Gastrocnemius medialis (tissue), 4 donors: ENCODE results near the gene TTC23. TPM values are rescaled to one million over a fixed set of nuclear protein-coding genes. Genes with fewer than 3 reads are reported as not detected.

Source experiments
- ATAC-seq, 2 donors: fragments of 150-250 bp; one replicate each; pipeline ENCODE4 v1.9.1; 2016
- DNase-seq, 2 donors: peaks; one replicate each; pipeline ENCODE4 v3.0.0-alpha.2; 2019
- H3K27ac ChIP-seq, 4 donors: fragments of 200-600 bp; sonication (generic); 1 replicate in 1 of 4; 2 replicates in 3 of 4; pipeline ENCODE4 v1.5.1; 2016 to 2018; ENCODE audit warnings: mild to moderate bottlenecking in 2 of 4, moderate library complexity in 1 of 4
- H3K27me3 ChIP-seq, 3 donors: fragments of 200-600 bp; sonication (generic) in 2 of 3; 1 replicate in 1 of 3; 2 replicates in 2 of 3; pipeline versions ENCODE4 v1.5.1 to v1.6.0; 2016 to 2019; ENCODE audit warnings: mild to moderate bottlenecking in 1 of 3, moderate library complexity in 1 of 3
- H3K36me3 ChIP-seq, 2 donors: fragments of 200-600 bp; sonication (generic) in 1 of 2; one replicate each; pipeline ENCODE4 v1.5.1; 2017 to 2018
- H3K4me1 ChIP-seq, 2 donors: fragments of 200-600 bp; sonication (generic) in 1 of 2; one replicate each; pipeline ENCODE4 v1.5.1; 2016 to 2017; ENCODE audit warnings: mild to moderate bottlenecking in 2 of 2
- H3K4me3 ChIP-seq, 4 donors: fragments of 200-600 bp; sonication (generic) in 3 of 4; 1 replicate in 1 of 4; 2 replicates in 3 of 4; pipeline ENCODE4 v1.5.1; 2016 to 2019; ENCODE audit warnings: mild to moderate bottlenecking in 2 of 4
- H3K9me3 ChIP-seq, 3 donors: fragments of 200-600 bp; sonication (generic) in 2 of 3; 1 replicate in 1 of 3; 2 replicates in 2 of 3; pipeline ENCODE4 v1.5.1; 2016 to 2019
- POLR2A ChIP-seq, 2 donors: fragments of 450-650 bp; IDR thresholded peaks; one replicate each; pipeline ENCODE4 v1.6.1; 2017; ENCODE audit warnings: antibody characterized with exemption in 2 of 2, mild to moderate bottlenecking in 2 of 2, moderate library complexity in 2 of 2
- in situ Hi-C, 4 donors: fragments of 200-750 bp; cut with MboI; loops; one replicate each; pipeline versions ENCODE4 v1.15.0 to v1.8.0; 2017; ENCODE audit warnings: low sequenced_read_pairs in 4 of 4
- intact Hi-C: fragments of 100-400 bp; cut with DNase I; formaldehyde crosslinking; loops from one replicate; pipeline ENCODE4 v1.15.1; 2023; ENCODE audit warnings: low total_unique reads
- total RNA-seq, 4 donors: library from RNA; depleted of rRNA; stranded (reverse); fragments of >200 nt; gene quantifications; one replicate each; pipeline versions ENCODE4 v1.1.0 to v1.2.3, GENCODE V29; 2016
- TF ChIP-seq, protein P1 (sequence below), 5 experiments: fragments of 450-650 bp in 3 of 5; fragments of 200-600 bp in 2 of 5; sonication (generic) in 2 of 5; IDR thresholded peaks in 4 of 5; conservative IDR thresholded peaks in 1 of 5; 1 replicate in 4 of 5; 2 replicates in 1 of 5; pipeline ENCODE4 v1.5.1; 2016 to 2019; ENCODE audit warnings: antibody characterized with exemption in 5 of 5, mild to moderate bottlenecking in 3 of 5, moderate library complexity in 3 of 5

The TTC23 gene
- total RNA-seq, 4 donors from 2014 or later = 5.6 to 9.9 (median 7.7) TPM

DNA sequence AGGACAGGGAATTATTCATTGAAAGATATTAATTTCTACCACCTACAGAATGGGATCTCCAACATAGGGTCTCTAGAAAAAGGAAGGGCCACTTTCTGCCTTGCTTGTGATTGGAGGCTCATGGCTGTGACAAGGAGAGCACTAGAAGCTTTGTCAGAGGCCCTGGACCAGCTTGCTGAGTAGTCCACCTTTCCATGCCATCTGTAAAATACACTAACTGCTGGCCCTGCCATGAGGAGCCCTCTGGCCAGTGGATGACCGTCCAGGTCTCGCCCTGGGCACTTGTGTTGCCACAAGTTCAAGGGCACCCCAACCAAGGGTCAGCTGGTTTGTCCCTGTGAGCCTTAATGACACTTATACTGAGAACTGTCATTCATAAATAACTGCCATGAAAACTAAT lies 146.1 kb downstream of the TTC23 start:
- intact Hi-C loops = loop anchor here (10.0 kb wide), 1 partner anchor 602 kb away; no protein-coding TSS in a partner anchor

DNA sequence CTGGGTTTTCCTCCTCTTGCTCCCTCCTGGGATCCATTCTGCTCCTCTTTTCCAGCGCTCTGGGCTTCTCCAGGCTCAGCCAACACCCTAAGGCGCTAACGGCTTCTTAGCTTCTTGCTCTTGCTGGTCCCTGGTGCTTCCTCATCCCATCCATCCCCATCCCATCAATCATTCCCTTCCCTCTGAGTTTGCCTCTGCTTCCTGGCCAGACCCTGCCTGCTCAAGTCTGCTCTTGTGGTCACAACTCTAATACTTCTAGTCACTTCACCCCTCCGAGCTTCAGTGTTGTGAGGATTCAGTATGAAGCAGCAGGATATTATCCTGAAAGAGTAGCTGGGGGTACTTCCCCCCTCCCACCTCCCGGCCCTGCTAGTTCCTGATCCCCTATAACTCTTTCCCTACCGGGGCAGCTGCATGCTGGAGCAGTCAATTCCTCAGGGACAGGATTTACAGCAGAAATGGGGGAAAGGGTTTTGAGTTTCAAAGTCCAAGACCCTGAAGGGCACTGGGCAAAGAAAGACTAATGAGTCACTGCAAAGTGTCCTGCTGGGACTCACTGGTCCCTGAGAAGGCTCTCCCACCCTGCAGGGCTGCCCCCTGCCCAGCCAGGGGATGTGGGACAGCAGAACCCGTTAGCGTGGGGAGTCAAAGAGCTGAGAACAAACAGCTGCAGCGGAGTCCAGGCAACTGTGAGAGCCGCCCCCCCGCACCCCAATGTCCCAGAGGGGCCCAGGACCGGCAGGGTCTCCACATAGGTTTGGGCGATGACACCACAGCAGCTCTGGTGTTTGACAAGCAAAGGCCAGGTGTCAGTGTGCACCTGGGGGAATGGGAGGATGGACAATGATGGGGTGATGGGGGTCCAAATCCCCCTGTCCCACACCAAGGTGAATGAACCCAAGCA lies 146.8 kb downstream of the TTC23 start:
- no peaks in the 10 kb centered on the region for H3K36me3 ChIP-seq
- H3K27me3 ChIP-seq = no peaks in the 10 kb centered on the region
- TF ChIP-seq, protein P1, sequence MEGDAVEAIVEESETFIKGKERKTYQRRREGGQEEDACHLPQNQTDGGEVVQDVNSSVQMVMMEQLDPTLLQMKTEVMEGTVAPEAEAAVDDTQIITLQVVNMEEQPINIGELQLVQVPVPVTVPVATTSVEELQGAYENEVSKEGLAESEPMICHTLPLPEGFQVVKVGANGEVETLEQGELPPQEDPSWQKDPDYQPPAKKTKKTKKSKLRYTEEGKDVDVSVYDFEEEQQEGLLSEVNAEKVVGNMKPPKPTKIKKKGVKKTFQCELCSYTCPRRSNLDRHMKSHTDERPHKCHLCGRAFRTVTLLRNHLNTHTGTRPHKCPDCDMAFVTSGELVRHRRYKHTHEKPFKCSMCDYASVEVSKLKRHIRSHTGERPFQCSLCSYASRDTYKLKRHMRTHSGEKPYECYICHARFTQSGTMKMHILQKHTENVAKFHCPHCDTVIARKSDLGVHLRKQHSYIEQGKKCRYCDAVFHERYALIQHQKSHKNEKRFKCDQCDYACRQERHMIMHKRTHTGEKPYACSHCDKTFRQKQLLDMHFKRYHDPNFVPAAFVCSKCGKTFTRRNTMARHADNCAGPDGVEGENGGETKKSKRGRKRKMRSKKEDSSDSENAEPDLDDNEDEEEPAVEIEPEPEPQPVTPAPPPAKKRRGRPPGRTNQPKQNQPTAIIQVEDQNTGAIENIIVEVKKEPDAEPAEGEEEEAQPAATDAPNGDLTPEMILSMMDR (IDR thresholded peaks at IDR 0.05 in 4 of 5, conservative IDR thresholded peaks at IDR 0.05 in 1 of 5) = no peak
- TF ChIP-seq POLR2A (IDR thresholded peaks at IDR 0.05) = no peak
- DNase-seq (no peak), ATAC-seq (no peak)
- intact Hi-C loops (loop anchor here (10.0 kb wide), 1 partner anchor 602 kb away; no protein-coding TSS in a partner anchor), in situ Hi-C loops (loop anchor here (5.0 to 25.0 kb wide), 2 partner anchors 110 to 635 kb away; partner anchors contain the start of gene LYSMD4 (in 2 of the 4))
- H3K9me3 ChIP-seq = no peaks in the 10 kb centered on the region
- H3K4me1 ChIP-seq = peaks cover 24 to 42% of the 10 kb centered on the region in 2 donors
- no peak overlapping the region for H3K4me3 ChIP-seq
- H3K27ac ChIP-seq = peak overlapping the region; percentile 38 to 97 (median 70)

More for the DNA sequence above, 146.1 kb downstream of the TTC23 start:
- Histone ChIP-seq H3K27ac (peak overlapping the region; percentile 48 to 97 (median 74)), H3K4me1 (peaks cover 26 to 49% of the 10 kb centered on the region in 2 donors), H3K36me3 (no peaks in the 10 kb centered on the region), H3K27me3 (no peaks in the 10 kb centered on the region), H3K9me3 (no peaks in the 10 kb centered on the region), H3K4me3 (no peak overlapping the region)
- in situ Hi-C loops = loop anchor here (5.0 to 25.0 kb wide), 2 partner anchors 109 to 634 kb away; partner anchors contain the start of gene LYSMD4 (in 2 of the 4)
- TF ChIP-seq, protein P1 (IDR thresholded peaks at IDR 0.05 in 4 of 5, conservative IDR thresholded peaks at IDR 0.05 in 1 of 5) = no peak
- TF ChIP-seq POLR2A (IDR thresholded peaks at IDR 0.05) = no peak
- DNase-seq (no peak), ATAC-seq (no peak)

DNA sequence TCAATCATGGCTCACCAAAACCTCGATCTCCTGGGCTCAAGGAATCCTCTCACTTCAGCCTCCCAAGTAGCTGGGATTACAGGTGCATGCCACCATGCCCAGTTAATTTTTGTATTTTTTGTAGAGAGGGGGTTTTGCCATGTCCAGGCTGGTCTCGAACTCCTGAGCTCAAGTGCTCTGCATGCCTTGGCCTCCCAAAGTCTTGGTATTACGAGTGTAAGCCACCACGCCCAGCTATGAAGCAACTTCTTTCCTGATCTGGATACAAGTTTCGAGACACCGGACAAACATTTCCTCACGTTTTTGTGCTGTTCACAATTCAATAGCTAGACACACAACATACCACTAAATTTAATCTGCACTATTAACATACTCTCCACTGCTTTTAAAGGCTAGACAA lies 147.9 kb downstream of the TTC23 start:
- no peaks in the 10 kb centered on the region for H3K9me3 ChIP-seq
- H3K27ac ChIP-seq = peak overlapping the region in 2 of 4 donors; percentile 93 to 97
- TF ChIP-seq, protein P1 (IDR thresholded peaks at IDR 0.05 in 4 of 5, conservative IDR thresholded peaks at IDR 0.05 in 1 of 5) = no peak
- TF ChIP-seq POLR2A (IDR thresholded peaks at IDR 0.05) = no peak
- no peak overlapping the region for H3K4me3 ChIP-seq
- in situ Hi-C loops (loop anchor here (5.0 to 25.0 kb wide), 2 partner anchors 111 to 636 kb away; partner anchors contain the start of gene LYSMD4 (in 2 of the 4)), intact Hi-C loops (loop anchor here (10.0 kb wide), 1 partner anchor 603 kb away; no protein-coding TSS in a partner anchor)
- DNase-seq (no peak), ATAC-seq (no peak)
- peaks cover 22 to 40% of the 10 kb centered on the region in 2 donors for H3K4me1 ChIP-seq
- no peaks in the 10 kb centered on the region for H3K36me3 ChIP-seq
- no peaks in the 10 kb centered on the region for H3K27me3 ChIP-seq

DNA sequence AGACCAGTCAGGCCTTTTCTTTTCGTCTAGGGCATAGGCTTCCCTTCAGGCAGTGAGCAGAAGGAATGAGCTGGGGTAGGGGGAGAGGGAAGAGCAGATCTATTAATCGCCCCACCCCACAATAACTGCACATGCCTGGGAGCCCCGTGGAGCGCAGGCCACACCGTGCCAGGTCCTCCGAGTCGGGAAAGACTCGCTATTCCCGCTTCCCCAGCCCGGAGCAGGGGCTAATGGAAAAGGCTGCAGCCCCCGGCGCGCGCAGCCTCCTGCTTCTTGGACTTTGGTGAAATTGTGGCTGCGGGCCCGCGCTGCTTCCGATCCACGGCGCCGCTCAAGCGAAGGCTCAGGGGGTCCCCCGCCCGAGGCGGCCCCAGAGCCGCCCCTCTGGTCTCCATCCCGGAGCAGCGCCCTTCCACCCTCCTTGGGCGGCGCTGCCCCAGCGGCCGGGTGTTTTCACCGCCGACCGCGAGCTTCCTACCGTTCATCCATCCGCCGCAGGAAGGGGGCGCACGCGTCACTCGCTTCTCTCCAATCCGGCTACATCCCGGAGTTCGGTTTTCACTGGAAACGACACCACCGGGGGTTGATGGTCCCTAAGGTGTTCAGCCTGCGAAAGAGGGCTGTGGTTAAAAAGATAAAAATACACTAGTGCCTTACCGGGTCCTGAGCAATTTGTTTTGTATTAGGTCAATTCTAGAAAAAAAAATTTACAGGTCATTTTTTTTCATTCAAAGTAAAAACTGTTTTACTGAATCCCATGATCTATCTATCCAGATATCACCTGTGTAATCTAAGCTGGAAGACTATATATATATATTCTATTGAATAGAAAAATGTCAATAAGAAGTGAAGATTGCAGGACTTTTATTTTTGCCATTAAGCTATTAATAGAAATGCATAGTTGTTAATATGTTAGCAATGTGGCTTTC lies 148.9 kb downstream of the TTC23 start:
- intact Hi-C loops (loop anchor here (1.0 to 10.0 kb wide), 3 partner anchors 81 to 604 kb away; no protein-coding TSS in a partner anchor), in situ Hi-C loops (loop anchor here (5.0 to 25.0 kb wide), 2 partner anchors 112 to 637 kb away; partner anchors contain the start of gene LYSMD4 (in 2 of the 4))
- H3K27ac ChIP-seq = peak overlapping the region; percentile 75 to 89 (median 80)

More for the DNA sequence above, 148.9 kb downstream of the TTC23 start:
- DNase-seq (peak; percentile 65 to 77), ATAC-seq (peak in 1 of 2 donors; percentile 26)
- H3K4me3 ChIP-seq = peak overlapping the region; percentile 46 to 56 (median 51)
- H3K9me3 ChIP-seq = no peaks in the 10 kb centered on the region
- no peaks in the 10 kb centered on the region for H3K36me3 ChIP-seq
- H3K4me1 ChIP-seq = peaks cover 28 to 40% of the 10 kb centered on the region in 2 donors
- TF ChIP-seq, protein P1 (IDR thresholded peaks at IDR 0.05 in 4 of 5, conservative IDR thresholded peaks at IDR 0.05 in 1 of 5) = peak; percentile 81 to 91 (median 86)
- peak; percentile 23 to 55 for TF ChIP-seq POLR2A (IDR thresholded peaks at IDR 0.05)
- H3K27me3 ChIP-seq = no peaks in the 10 kb centered on the region
